ENCODE results near the gene TMEM178B. TPM values are rescaled to one million over a fixed set of nuclear protein-coding genes. Genes with fewer than 3 reads are reported as not detected.

TMEM178B gene
- total and polyA plus RNA-seq, 2 of the 13 experiments (the other 11 are each of a cell fraction or from before 2014, with no cell fraction given), result 0.01 to 0.02 TPM

DNA sequence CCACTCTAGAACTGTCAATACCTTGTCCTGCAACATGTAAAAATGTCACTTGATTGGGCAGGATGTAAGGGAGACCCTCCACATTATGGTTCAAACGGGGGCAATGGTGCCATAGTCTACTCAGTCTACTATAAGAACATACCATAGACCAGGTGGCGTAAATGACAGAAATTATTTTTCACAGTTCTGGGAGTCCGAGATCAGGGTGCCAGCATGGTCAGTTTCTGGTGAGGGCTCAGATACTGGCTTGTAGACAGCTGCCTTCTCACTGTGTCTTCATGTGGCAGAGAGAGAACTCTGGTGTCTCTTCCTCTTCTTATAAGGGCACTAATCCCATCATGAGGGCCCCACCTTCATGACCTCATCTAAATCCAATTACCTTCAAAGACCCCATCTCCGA lies 18.7 kb upstream of the TMEM178B start:
- CTCF ChIA-PET (ENCODE audit: low intra/inter-chr PET ratio, low total read pairs), result no interaction called here
- Histone ChIP-seq H3K4me2 (ENCODE audit: low read depth, low read length) (no peak overlapping the region), H3K27ac (ENCODE audit: extremely low read length, insufficient read depth, low read length) (no peak overlapping the region), H3K27me3 (ENCODE audit: control insufficient read depth in 1 of 2, insufficient read depth in 2 of 2, low read length in 2 of 2) (peaks cover 0 to 12% of the 10 kb centered on the region in 2 experiments; a peak in 2 of 5 replicates), H3K36me3 (replicated peaks in 1 of 2; ENCODE audit: control insufficient read depth in 1 of 2, insufficient read depth in 2 of 2, low read length in 2 of 2) (no peaks in the 10 kb centered on the region), H2AFZ (ENCODE audit: low read length) (no peak overlapping the region), H3K9me3 (ENCODE audit: low read length) (no peaks in the 10 kb centered on the region), H3K79me2 (ENCODE audit: insufficient read depth, low read length) (no peaks in the 10 kb centered on the region), H3K9ac (ENCODE audit: insufficient read depth, low read depth, low read length) (no peak overlapping the region), H3K4me1 (ENCODE audit: insufficient read depth, low read length) (no peaks in the 10 kb centered on the region), H3K4me3 (replicated peaks in 1 of 3; ENCODE audit: insufficient read depth in 1 of 3, low read depth in 2 of 3, low read length in 3 of 3) (no peak overlapping the region), H4K20me1 (ENCODE audit: insufficient read depth, low read length) (no peaks in the 10 kb centered on the region)
- BruUV-seq (replicated peaks), result no TSS peak
- TF ChIP-seq ZNF264 (CRISPR knock-in tag; IDR thresholded peaks at IDR 0.05), result 0 out of 2 replicates have a peak, but pooled peaks have one; percentile 56
- TF ChIP-seq NFKB2 (CRISPR knock-in tag; IDR thresholded peaks at IDR 0.05; ENCODE audit: borderline replicate concordance), result no peak
- 31% methylated on average over 4 of the region's 4 CpGs for WGBS (ENCODE audit: low lambda C conversion rate)
- POLR2A ChIA-PET, result no interaction called here
- FAIRE-seq, result no peak
- intact Hi-C loops (cut with micrococcal nuclease; ENCODE audit: unreplicated experiment) (no loop called here), in situ Hi-C loops (cut with HindIII; ENCODE audit: extremely low pct_ligation_motif_present, low pct_unique_long_range_greater_than_20kb) (loop anchor here (25.0 kb wide), 1 partner anchor 482 kb away; no protein-coding TSS in a partner anchor)
- ATAC-seq, result no peak
- DNase-seq (ENCODE audit: low spot score), result no peak

DNA sequence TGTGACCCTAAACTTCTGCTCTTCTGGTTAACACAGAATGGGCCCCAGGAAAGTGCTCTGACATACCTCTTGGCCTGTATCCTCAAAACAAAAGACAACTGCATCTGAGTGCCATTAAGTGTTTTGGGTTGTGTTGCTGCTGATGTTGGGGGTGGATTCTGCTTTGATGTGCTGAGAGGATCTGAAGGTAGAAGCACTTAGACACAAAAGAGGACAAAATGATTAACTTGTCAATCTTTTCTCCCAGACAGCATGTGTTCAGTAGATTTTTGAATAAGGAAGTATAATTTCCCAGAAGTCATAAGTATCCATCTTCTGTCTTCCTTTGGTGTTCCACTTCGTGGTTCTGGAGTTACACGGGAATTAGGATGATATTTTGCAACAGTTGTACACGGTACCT lies 16.1 kb upstream of the TMEM178B start:
- H3K27me3 ChIP-seq (ENCODE audit: control insufficient read depth in 1 of 2, insufficient read depth in 2 of 2, low read length in 2 of 2), result peaks cover 0 to 4% of the 10 kb centered on the region in 2 experiments; a peak in 2 of 5 replicates
- no peak overlapping the region for H3K4me2 ChIP-seq (ENCODE audit: low read depth, low read length)
- H3K4me3 ChIP-seq (replicated peaks in 1 of 3; ENCODE audit: insufficient read depth in 1 of 3, low read depth in 2 of 3, low read length in 3 of 3), result no peak overlapping the region
- POLR2A ChIA-PET, result no interaction called here
- in situ Hi-C loops (cut with HindIII; ENCODE audit: extremely low pct_ligation_motif_present, low pct_unique_long_range_greater_than_20kb) (loop anchor here (25.0 kb wide), 1 partner anchor 480 kb away; no protein-coding TSS in a partner anchor), intact Hi-C loops (cut with micrococcal nuclease; ENCODE audit: unreplicated experiment) (no loop called here)
- H3K27ac ChIP-seq (ENCODE audit: extremely low read length, insufficient read depth, low read length), result no peak overlapping the region
- H2AFZ ChIP-seq (ENCODE audit: low read length), result no peak overlapping the region
- no TSS peak for BruUV-seq (replicated peaks)
- no peaks in the 10 kb centered on the region for H3K36me3 ChIP-seq (replicated peaks in 1 of 2; ENCODE audit: control insufficient read depth in 1 of 2, insufficient read depth in 2 of 2, low read length in 2 of 2)
- 25% methylated on average over 3 of the region's 3 CpGs for WGBS (ENCODE audit: low lambda C conversion rate)
- H3K4me1 ChIP-seq (ENCODE audit: insufficient read depth, low read length), result no peaks in the 10 kb centered on the region
- CTCF ChIA-PET (ENCODE audit: low intra/inter-chr PET ratio, low total read pairs), result no interaction called here
- H3K79me2 ChIP-seq (ENCODE audit: insufficient read depth, low read length), result no peaks in the 10 kb centered on the region
- DNase-seq (ENCODE audit: low spot score) (no peak), ATAC-seq (no peak), FAIRE-seq (no peak)
- H4K20me1 ChIP-seq (ENCODE audit: insufficient read depth, low read length), result no peaks in the 10 kb centered on the region
- no peaks in the 10 kb centered on the region for H3K9me3 ChIP-seq (ENCODE audit: low read length)
- H3K9ac ChIP-seq (ENCODE audit: insufficient read depth, low read depth, low read length), result no peak overlapping the region
- TF ChIP-seq DNMT3B (CRISPR knock-in tag; conservative IDR thresholded peaks at IDR 0.05), result no peak
- TF ChIP-seq KAT7 (CRISPR knock-in tag; IDR thresholded peaks at IDR 0.05; ENCODE audit: borderline replicate concordance), result no peak
- no peak for TF ChIP-seq ZFP36L1 (CRISPR knock-in tag; IDR thresholded peaks at IDR 0.05)
- TF ChIP-seq, protein P1, sequence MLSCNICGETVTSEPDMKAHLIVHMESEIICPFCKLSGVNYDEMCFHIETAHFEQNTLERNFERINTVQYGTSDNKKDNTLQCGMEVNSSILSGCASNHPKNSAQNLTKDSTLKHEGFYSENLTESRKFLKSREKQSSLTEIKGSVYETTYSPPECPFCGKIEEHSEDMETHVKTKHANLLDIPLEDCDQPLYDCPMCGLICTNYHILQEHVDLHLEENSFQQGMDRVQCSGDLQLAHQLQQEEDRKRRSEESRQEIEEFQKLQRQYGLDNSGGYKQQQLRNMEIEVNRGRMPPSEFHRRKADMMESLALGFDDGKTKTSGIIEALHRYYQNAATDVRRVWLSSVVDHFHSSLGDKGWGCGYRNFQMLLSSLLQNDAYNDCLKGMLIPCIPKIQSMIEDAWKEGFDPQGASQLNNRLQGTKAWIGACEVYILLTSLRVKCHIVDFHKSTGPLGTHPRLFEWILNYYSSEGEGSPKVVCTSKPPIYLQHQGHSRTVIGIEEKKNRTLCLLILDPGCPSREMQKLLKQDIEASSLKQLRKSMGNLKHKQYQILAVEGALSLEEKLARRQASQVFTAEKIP (CRISPR knock-in tag; IDR thresholded peaks at IDR 0.05; ENCODE audit: borderline replicate concordance), result no peak
- no peak for TF ChIP-seq PCBP2 (optimal IDR thresholded peaks at IDR 0.05; ENCODE audit: low read depth, low read length, poor library complexity, severe bottlenecking)
- TF ChIP-seq IRF2 (CRISPR knock-in tag; IDR thresholded peaks at IDR 0.05), result no peak
- no peak for TF ChIP-seq MIXL1 (CRISPR knock-in tag; IDR thresholded peaks at IDR 0.05)
- TF ChIP-seq HMG20A (CRISPR knock-in tag; IDR thresholded peaks at IDR 0.05; ENCODE audit: borderline replicate concordance), result no peak
- TF ChIP-seq HDAC6 (IDR thresholded peaks at IDR 0.05; ENCODE audit: low read depth, low read length), result no peak
- TF ChIP-seq, protein P2, sequence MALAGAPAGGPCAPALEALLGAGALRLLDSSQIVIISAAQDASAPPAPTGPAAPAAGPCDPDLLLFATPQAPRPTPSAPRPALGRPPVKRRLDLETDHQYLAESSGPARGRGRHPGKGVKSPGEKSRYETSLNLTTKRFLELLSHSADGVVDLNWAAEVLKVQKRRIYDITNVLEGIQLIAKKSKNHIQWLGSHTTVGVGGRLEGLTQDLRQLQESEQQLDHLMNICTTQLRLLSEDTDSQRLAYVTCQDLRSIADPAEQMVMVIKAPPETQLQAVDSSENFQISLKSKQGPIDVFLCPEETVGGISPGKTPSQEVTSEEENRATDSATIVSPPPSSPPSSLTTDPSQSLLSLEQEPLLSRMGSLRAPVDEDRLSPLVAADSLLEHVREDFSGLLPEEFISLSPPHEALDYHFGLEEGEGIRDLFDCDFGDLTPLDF (CRISPR knock-in tag; IDR thresholded peaks at IDR 0.05), result no peak
- TF ChIP-seq SRSF9 (IDR thresholded peaks at IDR 0.05; ENCODE audit: borderline replicate concordance, insufficient read depth, low read depth, low read length, poor library complexity, severe bottlenecking), result no peak
- no peak for TF ChIP-seq FOXK2 (IDR thresholded peaks at IDR 0.05)
- no peak for TF ChIP-seq ZNF607 (CRISPR knock-in tag; IDR thresholded peaks at IDR 0.05; ENCODE audit: borderline replicate concordance)
- no peak for TF ChIP-seq ZNF235 (CRISPR knock-in tag; IDR thresholded peaks at IDR 0.05; ENCODE audit: borderline replicate concordance)
- TF ChIP-seq, protein P3, sequence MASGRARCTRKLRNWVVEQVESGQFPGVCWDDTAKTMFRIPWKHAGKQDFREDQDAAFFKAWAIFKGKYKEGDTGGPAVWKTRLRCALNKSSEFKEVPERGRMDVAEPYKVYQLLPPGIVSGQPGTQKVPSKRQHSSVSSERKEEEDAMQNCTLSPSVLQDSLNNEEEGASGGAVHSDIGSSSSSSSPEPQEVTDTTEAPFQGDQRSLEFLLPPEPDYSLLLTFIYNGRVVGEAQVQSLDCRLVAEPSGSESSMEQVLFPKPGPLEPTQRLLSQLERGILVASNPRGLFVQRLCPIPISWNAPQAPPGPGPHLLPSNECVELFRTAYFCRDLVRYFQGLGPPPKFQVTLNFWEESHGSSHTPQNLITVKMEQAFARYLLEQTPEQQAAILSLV (CRISPR knock-in tag; IDR thresholded peaks at IDR 0.05; ENCODE audit: borderline replicate concordance), result no peak

All from HepG2 (cell line).